GM10248 (cell line): ENCODE results near the gene FARS2.

Source experiments
- CTCF ChIA-PET: fragments of 300-600 bp; sonication (Branson Sonifier 250); formaldehyde crosslinking; extraction: SDS; loops from one replicate; lab custom pipeline; 2021; ENCODE audit warnings: antibody characterized with exemption; lab: Yijun Ruan, JAX
- POLR2A ChIA-PET: fragments of 350-650 bp; sonication (Branson Sonifier 250); formaldehyde crosslinking; extraction: SDS; loops from one replicate; lab custom pipeline; 2020; ENCODE audit warnings: antibody characterized with exemption; lab: Yijun Ruan, JAX
- DNase-seq: peaks from one replicate; pipeline ENCODE4 v3.0.0; 2012; ENCODE audit errors: extremely low spot score
- TF ChIP-seq, protein P1 (sequence below): IDR thresholded peaks from 2 replicates; pipeline ENCODE4 v1.5.1; 2012; ENCODE audit warnings: mild to moderate bottlenecking, low read depth; ENCODE audit errors: extremely low read depth, missing control alignments, control extremely low read depth

FARS2 gene

DNA sequence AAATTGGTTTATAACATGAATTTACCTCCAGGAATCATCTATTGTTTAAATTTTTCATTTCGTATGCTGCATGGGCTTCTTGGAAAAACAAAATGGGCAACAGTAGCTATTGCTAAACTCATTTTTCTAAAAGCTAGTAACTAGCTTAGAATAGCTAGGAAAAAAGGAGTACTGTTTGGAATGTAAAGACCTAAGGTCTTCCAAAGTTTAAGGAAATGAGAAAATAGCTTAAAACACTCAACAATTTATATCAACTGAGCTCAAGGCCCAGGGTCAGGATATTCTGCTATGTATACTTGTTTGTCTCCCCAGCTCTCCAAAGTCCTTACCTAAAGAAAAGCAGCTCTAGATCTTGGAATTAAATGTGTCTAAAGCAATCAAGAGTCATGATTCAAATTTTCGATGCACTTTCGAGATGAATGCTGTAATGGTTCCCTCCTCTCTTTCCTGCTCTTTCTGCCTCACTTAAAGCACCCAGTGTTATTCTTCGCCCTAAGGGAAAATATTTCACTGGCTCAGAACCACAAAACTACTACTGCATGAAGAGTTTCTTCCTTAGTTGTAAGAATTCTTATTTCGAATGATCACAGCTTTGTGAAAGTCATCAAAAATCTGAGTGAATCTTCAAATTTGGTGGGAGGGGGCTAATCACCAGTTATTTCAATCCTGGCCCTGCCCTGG is 42.2 kb upstream of the FARS2 start:
- TF ChIP-seq, protein P1, sequence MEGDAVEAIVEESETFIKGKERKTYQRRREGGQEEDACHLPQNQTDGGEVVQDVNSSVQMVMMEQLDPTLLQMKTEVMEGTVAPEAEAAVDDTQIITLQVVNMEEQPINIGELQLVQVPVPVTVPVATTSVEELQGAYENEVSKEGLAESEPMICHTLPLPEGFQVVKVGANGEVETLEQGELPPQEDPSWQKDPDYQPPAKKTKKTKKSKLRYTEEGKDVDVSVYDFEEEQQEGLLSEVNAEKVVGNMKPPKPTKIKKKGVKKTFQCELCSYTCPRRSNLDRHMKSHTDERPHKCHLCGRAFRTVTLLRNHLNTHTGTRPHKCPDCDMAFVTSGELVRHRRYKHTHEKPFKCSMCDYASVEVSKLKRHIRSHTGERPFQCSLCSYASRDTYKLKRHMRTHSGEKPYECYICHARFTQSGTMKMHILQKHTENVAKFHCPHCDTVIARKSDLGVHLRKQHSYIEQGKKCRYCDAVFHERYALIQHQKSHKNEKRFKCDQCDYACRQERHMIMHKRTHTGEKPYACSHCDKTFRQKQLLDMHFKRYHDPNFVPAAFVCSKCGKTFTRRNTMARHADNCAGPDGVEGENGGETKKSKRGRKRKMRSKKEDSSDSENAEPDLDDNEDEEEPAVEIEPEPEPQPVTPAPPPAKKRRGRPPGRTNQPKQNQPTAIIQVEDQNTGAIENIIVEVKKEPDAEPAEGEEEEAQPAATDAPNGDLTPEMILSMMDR: no peak
- DNase-seq: no peak
- ChIA-PET CTCF (interaction anchor here (1.0 to 2.4 kb wide), 5 partner anchors 12 to 80 kb away, joined by 3 to 12 read pairs (median 3); no protein-coding TSS in a partner anchor), POLR2A (interaction anchor here (0.6 kb wide), 1 partner anchor 1804 kb away, joined by 3 read pairs; no protein-coding TSS in a partner anchor)

DNA sequence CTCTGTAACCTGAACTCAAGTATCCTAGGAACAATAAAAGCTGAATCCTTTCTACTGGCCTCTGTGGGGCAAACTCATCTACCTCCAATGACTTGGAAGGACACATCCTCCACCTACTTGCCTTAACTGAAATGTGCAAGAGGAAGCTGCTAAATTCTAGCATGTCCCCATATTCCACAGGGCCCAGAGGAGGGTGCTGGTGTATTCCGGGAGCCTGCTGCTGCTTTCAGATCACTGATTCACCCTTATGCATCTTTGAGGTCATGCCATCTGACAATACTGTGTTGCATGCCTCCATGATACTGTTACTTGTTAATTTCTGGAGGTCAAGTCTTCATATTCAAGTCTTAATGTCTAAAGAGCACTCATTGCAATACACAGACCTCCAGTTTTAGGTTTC is 40.9 kb upstream of the FARS2 start:
- TF ChIP-seq, protein P1: no peak
- ChIA-PET CTCF (interaction anchor here (1.0 to 1.9 kb wide), 5 partner anchors 9 to 82 kb away, joined by 3 to 5 read pairs (median 4); no protein-coding TSS in a partner anchor), POLR2A (no interaction called here)
- no peak for DNase-seq

GRCh38 chr6:5223309-5223708 is 38.0 kb upstream of the FARS2 start:
- ChIA-PET POLR2A (no interaction called here), CTCF (interaction anchor here (1.0 to 1.3 kb wide), 2 partner anchors 10 to 11 kb away, joined by 3 to 4 read pairs; no protein-coding TSS in a partner anchor)
- DNase-seq: no peak
- TF ChIP-seq, protein P1: no peak

DNA sequence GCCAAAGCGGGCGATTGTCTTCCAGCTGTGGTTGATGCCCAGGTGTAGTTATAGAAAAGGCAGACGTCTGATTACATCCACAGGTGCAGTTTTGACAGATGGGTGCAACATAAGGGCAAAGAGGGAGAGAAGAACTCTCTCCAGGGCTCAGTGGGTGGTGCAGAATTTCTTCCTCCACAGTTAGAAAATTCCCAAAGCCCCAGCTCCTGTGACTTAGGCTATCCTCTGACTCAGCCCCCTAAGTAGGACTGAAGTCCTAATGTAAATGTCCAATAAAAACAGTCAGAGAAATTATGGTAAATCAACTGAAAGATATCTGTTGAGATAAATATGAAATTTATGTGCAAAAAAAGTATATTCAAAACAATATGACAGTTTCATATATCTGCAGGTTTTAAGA is 32.0 kb upstream of the FARS2 start:
- POLR2A ChIA-PET: no interaction called here
- CTCF ChIA-PET: interaction anchor here (1.3 to 2.4 kb wide), 3 partner anchors 17 to 26 kb away, joined by 3 to 8 read pairs (median 6); no protein-coding TSS in a partner anchor
- TF ChIP-seq, protein P1: no peak
- no peak for DNase-seq

- CTCF ChIA-PET: interaction anchor here (1.0 to 2.4 kb wide), 4 partner anchors 13 to 27 kb away, joined by 3 to 8 read pairs (median 4); no protein-coding TSS in a partner anchor
- TF ChIP-seq, protein P1: no peak
- POLR2A ChIA-PET: no interaction called here
- no peak for DNase-seq
Measured at GRCh38 chr6:5230081-5230480, 31.2 kb upstream of the FARS2 start.

DNA sequence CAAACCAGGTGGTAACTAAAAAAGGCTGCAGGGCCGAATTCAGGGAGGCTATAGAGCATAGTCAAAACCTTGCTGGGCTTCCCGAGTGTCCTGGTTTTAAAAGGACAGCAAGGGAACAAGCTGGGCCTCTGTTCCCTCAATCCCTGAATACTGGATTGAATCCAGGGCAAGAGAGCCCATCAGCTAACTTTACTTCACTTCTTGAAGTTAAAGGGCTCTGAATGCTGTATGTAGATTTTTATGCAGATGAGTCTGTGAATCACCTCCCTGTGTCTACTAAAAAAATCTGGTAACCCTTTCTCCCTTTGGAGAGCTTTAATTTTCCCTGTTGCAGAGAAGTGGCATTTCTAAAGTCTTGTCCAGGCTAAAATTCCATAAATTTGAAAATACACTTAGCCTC is 30.0 kb upstream of the FARS2 start:
- DNase-seq: no peak
- POLR2A ChIA-PET: no interaction called here
- CTCF ChIA-PET: interaction anchor here (1.2 to 2.4 kb wide), 4 partner anchors 19 to 87 kb away, joined by 3 to 8 read pairs (median 5); no protein-coding TSS in a partner anchor
- TF ChIP-seq, protein P1: no peak
